ENCODE data around the gene SIRT7. TPM values are rescaled to one million over a fixed set of nuclear protein-coding genes. Genes with fewer than 3 reads are reported as not detected.

SIRT7 gene
- total RNA-seq, 1 donor from 2014 or later, result 20.9 TPM

GRCh38 chr17:81944858-81945257 is 26.9 kb upstream of the SIRT7 start:
- H3K4me3 Mint-ChIP-seq (ENCODE audit: unreplicated experiment), result no peak overlapping the region
- no peak for DNase-seq (ENCODE audit: extremely low spot score, unreplicated experiment)
- H3K27me3 Mint-ChIP-seq (ENCODE audit: unreplicated experiment), result peaks cover 4% of the 10 kb centered on the region
- no peak for TF ChIP-seq CTCF (IDR thresholded peaks at IDR 0.05)
- no peaks in the 10 kb centered on the region for H3K36me3 Mint-ChIP-seq (ENCODE audit: unreplicated experiment)
- H3K27ac Mint-ChIP-seq (ENCODE audit: unreplicated experiment), result no peak overlapping the region
- H3K4me1 Mint-ChIP-seq (ENCODE audit: unreplicated experiment), result no peaks in the 10 kb centered on the region
- no peaks in the 10 kb centered on the region for H3K9me3 Mint-ChIP-seq (ENCODE audit: unreplicated experiment)

- H3K4me1 Mint-ChIP-seq (ENCODE audit: unreplicated experiment), result peaks cover 5% of the 10 kb centered on the region
Observed at GRCh38 chr17:81942167-81942553, 24.2 kb upstream of the SIRT7 start.

GRCh38 chr17:81941484-81942166 is 23.6 kb upstream of the SIRT7 start:
- Mint-ChIP-seq H3K36me3 (ENCODE audit: unreplicated experiment) (no peaks in the 10 kb centered on the region), H3K27me3 (ENCODE audit: unreplicated experiment) (peaks cover 2% of the 10 kb centered on the region), H3K27ac (ENCODE audit: unreplicated experiment) (no peak overlapping the region), H3K4me1 (ENCODE audit: unreplicated experiment) (peaks cover 5% of the 10 kb centered on the region), H3K9me3 (ENCODE audit: unreplicated experiment) (no peaks in the 10 kb centered on the region), H3K4me3 (ENCODE audit: unreplicated experiment) (no peak overlapping the region)
- no peak for TF ChIP-seq CTCF (IDR thresholded peaks at IDR 0.05)
- no peak for DNase-seq (ENCODE audit: extremely low spot score, unreplicated experiment)

More at GRCh38 chr17:81942167-81942553, 24.2 kb upstream of the SIRT7 start:
- no peak for TF ChIP-seq CTCF (IDR thresholded peaks at IDR 0.05)
- Mint-ChIP-seq H3K4me3 (ENCODE audit: unreplicated experiment) (no peak overlapping the region), H3K27ac (ENCODE audit: unreplicated experiment) (no peak overlapping the region), H3K36me3 (ENCODE audit: unreplicated experiment) (no peaks in the 10 kb centered on the region), H3K27me3 (ENCODE audit: unreplicated experiment) (peaks cover 4% of the 10 kb centered on the region), H3K9me3 (ENCODE audit: unreplicated experiment) (no peaks in the 10 kb centered on the region)
- DNase-seq (ENCODE audit: extremely low spot score, unreplicated experiment), result no peak

- DNase-seq (ENCODE audit: extremely low spot score, unreplicated experiment), result no peak
- no peaks in the 10 kb centered on the region for H3K36me3 Mint-ChIP-seq (ENCODE audit: unreplicated experiment)
- H3K27ac Mint-ChIP-seq (ENCODE audit: unreplicated experiment), result no peak overlapping the region
- TF ChIP-seq CTCF (IDR thresholded peaks at IDR 0.05), result no peak
- H3K4me1 Mint-ChIP-seq (ENCODE audit: unreplicated experiment), result peaks cover 11% of the 10 kb centered on the region
- H3K4me3 Mint-ChIP-seq (ENCODE audit: unreplicated experiment), result no peak overlapping the region
- no peaks in the 10 kb centered on the region for H3K9me3 Mint-ChIP-seq (ENCODE audit: unreplicated experiment)
- H3K27me3 Mint-ChIP-seq (ENCODE audit: unreplicated experiment), result peaks cover 2% of the 10 kb centered on the region
Observed at GRCh38 chr17:81940538-81941483, 22.8 kb upstream of the SIRT7 start.

DNA sequence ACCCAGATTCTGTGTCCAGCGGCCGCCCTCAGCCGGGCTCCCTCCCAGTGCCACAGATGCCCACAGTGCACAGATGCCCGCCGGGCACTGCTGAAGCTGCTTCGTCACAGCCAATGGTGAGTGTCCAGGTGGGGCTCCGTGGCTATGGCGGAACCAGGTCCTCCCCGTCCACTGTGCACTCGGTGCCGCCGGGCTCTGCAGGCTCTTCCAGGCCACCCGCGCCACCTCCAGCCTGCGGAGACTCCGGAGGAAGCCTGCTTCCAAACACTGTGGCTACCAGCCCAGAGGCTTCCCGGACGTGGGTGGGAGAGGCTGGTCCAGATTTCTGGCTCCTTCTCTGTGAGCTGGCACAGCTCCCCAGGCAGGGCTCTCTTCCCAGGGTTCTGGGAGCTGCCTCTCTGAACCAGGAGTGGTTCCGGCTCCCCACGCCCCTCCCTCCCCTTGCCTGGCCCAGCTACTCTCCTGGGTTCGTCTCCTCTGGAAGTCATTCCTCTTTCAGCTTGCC is 22.0 kb upstream of the SIRT7 start:
- Mint-ChIP-seq H3K36me3 (ENCODE audit: unreplicated experiment) (no peaks in the 10 kb centered on the region), H3K27ac (ENCODE audit: unreplicated experiment) (no peak overlapping the region), H3K4me1 (ENCODE audit: unreplicated experiment) (peaks cover 15% of the 10 kb centered on the region), H3K9me3 (ENCODE audit: unreplicated experiment) (no peaks in the 10 kb centered on the region), H3K4me3 (ENCODE audit: unreplicated experiment) (no peak overlapping the region), H3K27me3 (ENCODE audit: unreplicated experiment) (peaks cover 2% of the 10 kb centered on the region)
- DNase-seq (ENCODE audit: extremely low spot score, unreplicated experiment), result no peak
- no peak for TF ChIP-seq CTCF (IDR thresholded peaks at IDR 0.05)
